OCI-LY1 (cell line): Measurements from ENCODE around the gene SLCO2A1.

Source experiments
- EZH2 ChIP-seq: fragments of 200-600 bp; sonication (generic), shearing (Covaris generic); IDR thresholded peaks from 2 replicates; pipeline ENCODE4 v1.8.0; 2017; ENCODE audit warnings: borderline replicate concordance, mixed run types, mild to moderate bottlenecking, antibody characterized with exemption, low read length, moderate library complexity, mixed read lengths
- TF ChIP-seq, protein P1 (sequence below): fragments of 200-600 bp; sonication (generic), shearing (Covaris generic); IDR thresholded peaks from 2 replicates; pipeline ENCODE4 v1.5.1; 2017; ENCODE audit warnings: mild to moderate bottlenecking, antibody characterized with exemption, low read length, moderate library complexity, mixed read lengths

DNA sequence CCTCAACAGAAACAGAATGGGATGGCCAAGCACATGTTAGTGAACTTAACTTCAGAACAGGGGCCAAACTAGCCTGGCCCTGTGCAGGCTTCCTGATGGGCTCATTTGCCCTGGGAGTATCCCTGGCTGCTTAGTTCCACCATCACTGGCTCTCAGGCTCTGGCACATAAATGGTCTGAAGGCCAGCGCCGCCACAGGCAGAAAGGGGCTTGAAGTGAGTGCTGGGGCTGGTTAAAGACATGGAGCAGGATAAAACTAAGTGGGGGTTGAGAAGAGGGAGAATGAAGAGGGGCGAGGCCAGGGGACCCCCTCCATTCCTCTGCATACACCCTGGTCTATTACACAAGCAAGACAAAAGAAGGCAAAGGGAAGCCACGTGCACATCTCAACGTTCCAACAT lies 12.2 kb downstream of the SLCO2A1 start:
- TF ChIP-seq, protein P1, sequence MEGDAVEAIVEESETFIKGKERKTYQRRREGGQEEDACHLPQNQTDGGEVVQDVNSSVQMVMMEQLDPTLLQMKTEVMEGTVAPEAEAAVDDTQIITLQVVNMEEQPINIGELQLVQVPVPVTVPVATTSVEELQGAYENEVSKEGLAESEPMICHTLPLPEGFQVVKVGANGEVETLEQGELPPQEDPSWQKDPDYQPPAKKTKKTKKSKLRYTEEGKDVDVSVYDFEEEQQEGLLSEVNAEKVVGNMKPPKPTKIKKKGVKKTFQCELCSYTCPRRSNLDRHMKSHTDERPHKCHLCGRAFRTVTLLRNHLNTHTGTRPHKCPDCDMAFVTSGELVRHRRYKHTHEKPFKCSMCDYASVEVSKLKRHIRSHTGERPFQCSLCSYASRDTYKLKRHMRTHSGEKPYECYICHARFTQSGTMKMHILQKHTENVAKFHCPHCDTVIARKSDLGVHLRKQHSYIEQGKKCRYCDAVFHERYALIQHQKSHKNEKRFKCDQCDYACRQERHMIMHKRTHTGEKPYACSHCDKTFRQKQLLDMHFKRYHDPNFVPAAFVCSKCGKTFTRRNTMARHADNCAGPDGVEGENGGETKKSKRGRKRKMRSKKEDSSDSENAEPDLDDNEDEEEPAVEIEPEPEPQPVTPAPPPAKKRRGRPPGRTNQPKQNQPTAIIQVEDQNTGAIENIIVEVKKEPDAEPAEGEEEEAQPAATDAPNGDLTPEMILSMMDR = no peak
- TF ChIP-seq EZH2 = no peak
